Aorta (tissue), 5 donors: Measurements from ENCODE around the gene TMTC2. TPM values are rescaled to one million over a fixed set of nuclear protein-coding genes. Genes with fewer than 3 reads are reported as not detected.

Experiments
- ATAC-seq: fragments of 200-7000 bp; cut with Tn5 transposase; one replicate; pipeline ENCODE4 v1.9.1; 2022; ENCODE audit warnings: moderate library complexity; ENCODE audit not compliant: low FRiP score
- DNase-seq, 2 donors: peaks; one replicate each; pipeline ENCODE4 v3.0.0-alpha.2; 2020
- H3K27ac ChIP-seq, 2 donors: one replicate each; pipeline ENCODE4 v1.5.1; 2013; ENCODE audit warnings: low read length in 2 of 2, mild to moderate bottlenecking in 2 of 2, moderate library complexity in 2 of 2, control low read depth in 1 of 2, inconsistent platforms in 1 of 2, low read depth in 1 of 2
- H3K27me3 ChIP-seq, 2 donors: one replicate each; pipeline ENCODE4 v1.6.1; 2013; ENCODE audit warnings: control low read depth in 1 of 2, low read length in 1 of 2, mild to moderate bottlenecking in 1 of 2, moderate library complexity in 1 of 2; ENCODE audit not compliant: insufficient read depth in 2 of 2, control insufficient read depth in 1 of 2
- H3K36me3 ChIP-seq, 2 donors: one replicate each; pipeline ENCODE4 v1.6.1; 2013; ENCODE audit warnings: control low read depth in 1 of 2, low read length in 1 of 2, mild to moderate bottlenecking in 1 of 2; ENCODE audit not compliant: insufficient read depth in 2 of 2, control insufficient read depth in 1 of 2
- H3K4me1 ChIP-seq, 2 donors: one replicate each; pipeline ENCODE4 v1.6.1; 2013; ENCODE audit warnings: low read length in 2 of 2, control low read depth in 1 of 2, mild to moderate bottlenecking in 1 of 2, moderate library complexity in 1 of 2; ENCODE audit not compliant: insufficient read depth in 2 of 2, control insufficient read depth in 1 of 2
- H3K4me3 ChIP-seq, 2 donors: one replicate each; pipeline ENCODE4 v1.5.1; 2013; ENCODE audit warnings: low read length in 2 of 2, control low read depth in 1 of 2, mild to moderate bottlenecking in 1 of 2
- H3K9me3 ChIP-seq: one replicate; pipeline ENCODE4 v1.6.1; 2013; ENCODE audit warnings: mild to moderate bottlenecking, low read length; ENCODE audit not compliant: control insufficient read depth
- WGBS, 2 donors: extraction: QIAGEN DNeasy Blood & Tissue Kit; methylation state at CpG; one replicate each; pipeline ENCODE4 v1.1.7; 2013; 5-methylcytosine and 5-hydroxymethylcytosine counted together
- intact Hi-C, 2 donors: fragments of 100-400 bp; cut with DNase I; formaldehyde crosslinking; loops; one replicate each; pipeline versions ENCODE4 v1.14.2 to v1.15.0; 2022
- polyA plus RNA-seq, 2 donors: library from polyadenylated mRNA; stranded (reverse); fragments of 200-250 nt; gene quantifications; one replicate each; pipeline ENCODE4 v1.2.3, GENCODE V29; 2013
- total RNA-seq, 2 donors: library from RNA; stranded (reverse); fragmentation: NEBNext Ultra II Directional; extraction: Animal tissue kit (Norgen Biotek cat#: 25700); gene quantifications; one replicate each; pipeline ENCODE4 v1.2.1, GENCODE V29; 2021
- donor health status: healthy with polysubstance abuse.
- donor health status: Bipolar disorder and iron deficiency.
- donor health status: DM: no; HTN: no; CAD: no.
- donor health status: DM: no; HTN: no; CAD: no.
- donor health status: DM: yes; HTN: yes; CAD: no.

Gene TMTC2
- total and polyA plus RNA-seq, 4 donors = 0.50 to 10.9 (median 3.7) TPM

DNA sequence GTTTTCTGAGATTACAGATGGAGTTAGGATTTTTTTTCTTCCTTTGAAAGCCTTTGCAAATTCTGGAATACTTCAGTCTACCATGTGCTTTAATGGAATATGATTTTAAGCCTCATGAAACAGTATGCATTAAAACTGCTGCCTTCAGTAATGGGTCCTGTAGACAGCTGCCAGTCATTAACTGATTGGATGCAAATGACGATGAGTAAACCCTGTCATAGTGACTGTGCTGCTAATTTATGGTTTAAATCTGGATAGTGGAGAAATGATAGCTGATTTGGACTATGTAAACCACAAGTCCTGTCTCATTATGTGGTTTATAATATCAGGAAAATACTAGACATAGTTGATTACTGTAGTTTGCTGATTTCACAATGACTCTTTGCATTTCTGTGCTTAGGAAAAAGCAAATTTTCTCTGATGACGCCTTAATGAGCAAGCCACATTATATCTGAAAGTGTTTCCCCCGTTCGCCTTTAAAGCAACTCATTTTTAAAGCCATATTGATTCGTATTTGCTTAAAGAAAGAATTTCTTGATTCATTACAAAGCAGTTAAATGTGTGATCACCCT is 217.6 kb downstream of the TMTC2 start:
- no peak for ATAC-seq
- WGBS, 2 donors = 92 to 93% methylated on average over 5 of the region's 5 CpGs
- intact Hi-C loops = no loop called here

DNA sequence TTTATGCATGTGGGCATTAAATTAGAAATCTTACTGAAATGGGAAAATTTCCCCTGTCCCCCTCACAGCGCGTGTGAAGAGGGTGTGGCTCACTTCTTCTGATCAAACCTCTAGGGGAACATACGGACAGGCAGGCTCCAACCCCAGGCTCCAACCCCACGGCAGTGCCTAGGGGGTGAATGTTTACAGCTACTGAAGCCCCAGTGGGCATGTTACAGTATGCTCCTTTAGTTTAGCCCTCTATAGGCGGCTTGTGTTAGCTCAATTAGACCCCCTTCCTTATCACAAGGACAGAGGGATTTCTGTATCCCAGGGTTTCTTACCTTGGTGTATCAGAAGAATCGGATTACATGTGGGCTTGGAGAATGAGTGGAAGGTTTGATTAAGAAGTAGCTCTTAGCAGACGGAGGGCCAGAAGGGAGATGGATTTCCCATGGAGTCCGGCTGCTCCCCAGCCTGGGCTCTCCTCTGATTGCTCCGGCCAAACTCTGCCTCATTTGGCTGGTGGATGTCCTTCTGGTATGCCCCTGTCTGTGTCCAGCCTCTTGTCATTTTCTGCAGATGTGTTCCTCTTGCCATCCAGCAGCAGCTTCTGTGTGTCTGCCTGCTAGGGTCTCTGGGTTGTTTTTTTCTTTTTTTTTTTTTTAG is 223.7 kb downstream of the TMTC2 start:
- intact Hi-C loops = no loop called here
- no peaks in the 10 kb centered on the region for H3K4me1 ChIP-seq
- WGBS, 2 donors = 84 to 89% methylated on average over 9 of the region's 9 CpGs
- H3K4me3 ChIP-seq = no peak overlapping the region
- H3K27ac ChIP-seq = no peak overlapping the region
- H3K27me3 ChIP-seq = no peaks in the 10 kb centered on the region
- no peaks in the 10 kb centered on the region for H3K9me3 ChIP-seq
- DNase-seq (no peak), ATAC-seq (no peak)
- no peaks in the 10 kb centered on the region for H3K36me3 ChIP-seq

More for the DNA sequence above, 217.6 kb downstream of the TMTC2 start:
- Histone ChIP-seq H3K27ac (no peak overlapping the region), H3K4me3 (no peak overlapping the region), H3K9me3 (no peaks in the 10 kb centered on the region), H3K27me3 (no peaks in the 10 kb centered on the region), H3K4me1 (no peaks in the 10 kb centered on the region), H3K36me3 (no peaks in the 10 kb centered on the region)
- no peak for DNase-seq

DNA sequence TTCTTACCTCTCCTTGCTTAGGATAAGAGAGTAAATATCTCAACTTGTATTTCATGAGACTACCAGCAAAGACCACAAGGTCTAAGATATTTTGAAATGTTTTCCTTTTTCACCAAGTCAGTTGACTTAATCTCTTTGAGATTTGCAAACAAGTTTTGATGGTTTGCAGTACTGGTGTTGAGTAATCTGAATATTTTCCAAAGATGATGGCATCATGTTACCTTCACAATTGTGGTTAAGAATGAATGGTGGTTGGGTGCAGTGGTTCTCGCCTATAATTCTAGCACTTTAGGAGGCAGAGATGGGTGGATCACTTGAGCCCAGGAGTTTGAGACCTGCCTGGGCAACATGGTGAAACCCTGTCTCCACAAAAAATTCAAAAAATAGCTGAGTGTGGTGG is 225.7 kb downstream of the TMTC2 start:
- intact Hi-C loops = no loop called here
- DNase-seq = no peak
- no peaks in the 10 kb centered on the region for H3K27me3 ChIP-seq
- no peaks in the 10 kb centered on the region for H3K36me3 ChIP-seq
- no peaks in the 10 kb centered on the region for H3K9me3 ChIP-seq
- H3K27ac ChIP-seq = no peak overlapping the region
- H3K4me3 ChIP-seq = no peak overlapping the region
- no peaks in the 10 kb centered on the region for H3K4me1 ChIP-seq
- 90 to 92% methylated on average over 1 of the region's 1 CpG for WGBS, 2 donors
- no peak for ATAC-seq

DNA sequence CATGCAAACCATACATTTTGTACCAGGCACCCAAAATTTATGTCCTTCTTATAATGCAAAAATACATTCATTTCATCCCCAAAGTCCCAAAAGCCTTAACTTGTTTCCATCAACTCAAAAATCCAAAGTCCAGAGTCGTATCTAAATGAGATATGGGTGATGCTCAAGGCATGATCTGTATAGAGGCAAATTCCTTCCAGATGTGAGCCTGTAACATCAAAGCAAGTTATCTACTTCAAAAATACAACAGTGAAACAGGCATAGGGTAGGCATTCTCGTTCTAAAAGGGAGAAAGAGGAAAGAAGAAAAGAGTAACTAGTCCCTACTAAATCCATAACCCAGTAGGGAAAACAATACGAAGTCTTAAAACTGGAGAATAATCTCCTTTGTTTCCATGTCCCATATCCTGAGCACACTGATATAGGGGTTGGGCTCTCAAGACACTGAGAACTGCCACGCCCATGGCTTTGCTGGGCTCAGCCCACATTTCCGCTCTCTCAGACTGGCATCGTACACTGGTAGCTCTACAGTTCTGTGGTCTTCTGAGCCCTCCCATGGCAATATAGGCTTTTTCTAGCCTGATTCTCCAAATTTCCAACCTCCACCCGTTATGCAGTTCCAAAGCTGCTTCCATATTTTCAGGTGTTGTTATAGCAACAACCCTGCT is 232.8 kb downstream of the TMTC2 start:
- DNase-seq (no peak), ATAC-seq (no peak)
- 93% methylated on average over 7 of the region's 7 CpGs for WGBS, 2 donors
- no peaks in the 10 kb centered on the region for H3K36me3 ChIP-seq
- intact Hi-C loops = no loop called here
- no peak overlapping the region for H3K27ac ChIP-seq
- no peaks in the 10 kb centered on the region for H3K9me3 ChIP-seq
- no peaks in the 10 kb centered on the region for H3K27me3 ChIP-seq
- no peak overlapping the region for H3K4me3 ChIP-seq
- no peaks in the 10 kb centered on the region for H3K4me1 ChIP-seq

DNA sequence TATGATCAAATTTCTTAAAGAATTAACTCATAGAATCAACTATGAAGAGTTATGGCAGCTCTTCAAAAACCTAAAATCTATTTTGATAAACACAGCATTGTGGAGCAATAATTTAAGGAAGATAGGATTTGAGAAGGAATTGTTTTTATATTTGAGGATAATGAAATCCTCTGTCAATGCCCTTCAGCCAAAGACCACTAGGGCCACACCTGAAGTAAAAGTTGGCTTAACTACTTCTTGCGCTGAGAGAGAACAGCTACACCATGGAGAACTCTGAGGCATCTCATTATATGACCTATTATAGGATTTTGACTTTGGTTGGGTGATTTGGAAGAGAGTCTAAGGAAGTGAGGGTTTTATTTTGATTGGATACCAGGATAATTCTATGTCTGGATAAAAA is 237.2 kb downstream of the TMTC2 start:
- H3K27me3 ChIP-seq = no peaks in the 10 kb centered on the region
- intact Hi-C loops = no loop called here
- no peak overlapping the region for H3K27ac ChIP-seq
- WGBS, 2 donors = 100% methylated on average over 1 of the region's 1 CpG
- no peaks in the 10 kb centered on the region for H3K36me3 ChIP-seq
- ATAC-seq (no peak), DNase-seq (no peak)
- no peaks in the 10 kb centered on the region for H3K4me1 ChIP-seq
- H3K4me3 ChIP-seq = no peak overlapping the region
- no peaks in the 10 kb centered on the region for H3K9me3 ChIP-seq

DNA sequence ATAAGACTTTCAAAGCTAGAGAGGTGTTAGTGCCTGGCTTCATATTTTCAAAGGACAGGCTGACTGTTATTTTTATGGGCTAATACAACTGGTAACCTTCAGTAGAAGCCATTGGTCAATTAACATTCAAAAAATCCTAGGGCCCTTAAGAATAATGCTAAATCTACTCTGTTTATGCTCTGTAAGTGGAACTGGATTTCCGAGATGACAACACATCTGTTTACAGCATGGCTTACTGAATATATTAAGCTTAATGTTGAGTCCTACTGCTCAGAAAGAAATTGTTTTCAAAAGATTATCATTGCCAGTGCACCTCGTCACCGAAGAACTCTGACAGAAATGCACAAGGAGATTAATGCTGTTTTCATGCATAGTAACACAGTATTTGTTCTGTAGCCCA is 239.9 kb downstream of the TMTC2 start:
- intact Hi-C loops = no loop called here
- no peak overlapping the region for H3K4me3 ChIP-seq
- H3K27ac ChIP-seq = no peak overlapping the region
- 74 to 93% methylated on average over 3 of the region's 3 CpGs for WGBS, 2 donors
- H3K27me3 ChIP-seq = no peaks in the 10 kb centered on the region
- H3K4me1 ChIP-seq = no peaks in the 10 kb centered on the region
- H3K9me3 ChIP-seq = no peaks in the 10 kb centered on the region
- no peak for DNase-seq
- no peak for ATAC-seq
- no peaks in the 10 kb centered on the region for H3K36me3 ChIP-seq

DNA sequence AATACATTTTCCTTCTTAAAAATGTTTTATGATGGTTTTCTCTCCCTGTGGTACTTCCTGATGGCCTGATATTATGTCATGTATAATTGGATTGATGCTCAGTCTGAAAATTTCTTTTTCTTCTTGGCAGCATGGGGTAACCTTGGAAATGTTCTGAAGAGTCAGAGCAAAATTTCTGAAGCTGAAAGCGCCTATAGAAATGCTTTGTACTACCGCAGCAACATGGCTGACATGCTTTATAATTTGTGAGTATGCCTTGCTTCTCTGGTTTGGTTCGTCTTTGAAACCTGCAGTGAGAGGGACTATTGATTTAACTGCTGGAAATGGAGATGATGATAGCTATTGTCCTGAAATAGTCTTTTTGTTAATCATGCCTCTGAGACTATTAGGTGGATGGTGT is 243.6 kb downstream of the TMTC2 start:
- no peak overlapping the region for H3K27ac ChIP-seq
- DNase-seq = no peak
- H3K36me3 ChIP-seq = no peaks in the 10 kb centered on the region
- ATAC-seq = no peak
- no peaks in the 10 kb centered on the region for H3K9me3 ChIP-seq
- intact Hi-C loops = no loop called here
- no peaks in the 10 kb centered on the region for H3K4me1 ChIP-seq
- no peaks in the 10 kb centered on the region for H3K27me3 ChIP-seq
- no peak overlapping the region for H3K4me3 ChIP-seq
- 95 to 96% methylated on average over 3 of the region's 3 CpGs for WGBS, 2 donors

DNA sequence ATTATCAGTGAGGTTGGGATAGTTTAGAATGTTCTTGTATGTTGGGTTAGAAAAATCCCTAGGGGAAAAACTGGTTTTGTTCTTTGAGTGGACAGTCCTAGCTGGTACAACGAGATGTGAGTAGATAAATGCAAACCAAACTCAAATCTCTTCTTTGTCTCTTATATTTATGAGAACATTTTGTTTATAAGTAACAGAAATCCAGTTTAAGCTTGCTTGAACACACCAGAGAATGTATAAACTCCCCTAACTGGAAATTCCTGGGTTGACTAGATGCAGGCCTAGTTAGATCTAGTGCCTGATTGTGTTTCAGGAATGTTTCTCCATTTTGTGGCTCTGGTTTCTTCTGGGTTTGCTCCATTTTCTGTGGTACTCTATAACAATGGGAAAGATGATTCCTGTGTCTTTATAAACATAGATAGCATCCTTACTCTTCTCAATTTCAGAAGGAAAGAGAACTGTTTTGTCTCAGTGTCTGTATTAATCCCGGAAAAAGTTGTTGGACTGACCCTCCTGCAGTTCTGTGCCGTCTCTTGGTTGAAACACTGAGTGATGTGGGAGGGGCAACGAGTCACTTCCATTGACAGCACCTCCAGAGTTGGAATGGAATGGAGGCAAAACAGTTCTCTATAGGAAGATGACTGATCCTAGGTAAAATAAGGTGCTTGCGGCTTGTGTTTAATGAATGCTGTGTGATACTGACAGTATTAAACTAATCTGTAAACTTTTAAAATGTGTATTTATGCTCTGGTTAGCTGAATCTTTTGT is 244.8 kb downstream of the TMTC2 start:
- intact Hi-C loops = no loop called here
- Histone ChIP-seq H3K27me3 (no peaks in the 10 kb centered on the region), H3K4me3 (no peak overlapping the region), H3K36me3 (no peaks in the 10 kb centered on the region), H3K4me1 (no peaks in the 10 kb centered on the region), H3K9me3 (no peaks in the 10 kb centered on the region), H3K27ac (no peak overlapping the region)
- 89 to 91% methylated on average over 5 of the region's 5 CpGs for WGBS, 2 donors
- ATAC-seq = no peak
- no peak for DNase-seq
